AG04449 (cell line): Measurements from ENCODE around the gene TCAF1.

Source experiments
- CTCF ChIA-PET: fragments of 350-600 bp; formaldehyde crosslinking; extraction: SDS; loops from one replicate; lab custom pipeline; 2021; ENCODE audit warnings: antibody characterized with exemption; lab: Yijun Ruan, JAX
- POLR2A ChIA-PET: fragments of 400-600, 350-600 bp; formaldehyde crosslinking; extraction: SDS; loops from one replicate; lab custom pipeline; 2020; ENCODE audit warnings: antibody characterized with exemption, inconsistent platforms; lab: Yijun Ruan, JAX
- DNase-seq: peaks from one replicate; pipeline ENCODE4 v3.0.0-alpha.2; 2010; ENCODE audit warnings: low read depth, low spot score
- H3K4me3 ChIP-seq: 2 replicates; pipeline ENCODE4 v1.5.1; 2011; ENCODE audit warnings: low read depth, mild to moderate bottlenecking, control low read depth, low read length
- TF ChIP-seq, protein P1 (sequence below): IDR thresholded peaks from one replicate; pipeline ENCODE4 v1.5.1; 2011; ENCODE audit warnings: mild to moderate bottlenecking, moderate library complexity, low read length, control low read depth, inconsistent platforms; ENCODE audit not compliant: insufficient read depth; ENCODE audit errors: missing control alignments

TCAF1 gene

DNA sequence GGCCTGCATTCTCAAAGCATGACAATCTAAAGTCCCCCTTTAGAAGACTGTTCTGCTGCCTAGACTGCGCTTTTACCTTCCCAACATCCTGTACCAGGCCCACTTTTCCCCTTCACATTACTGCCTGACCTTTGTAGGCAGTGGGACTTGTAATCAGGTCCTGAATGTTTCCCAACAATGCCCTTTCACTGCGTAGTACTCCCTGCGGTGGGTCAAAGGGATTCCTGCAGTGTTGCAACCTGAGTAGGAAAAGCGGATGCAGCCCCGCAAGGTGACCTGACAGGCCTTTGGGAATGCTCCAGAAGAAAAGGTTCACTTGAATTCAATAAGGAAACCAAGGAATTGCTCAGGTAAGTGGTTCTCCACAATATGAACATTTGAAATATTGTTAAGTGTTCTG lies 4.9 kb upstream of the TCAF1 start:
- H3K4me3 ChIP-seq, result no peak overlapping the region
- POLR2A ChIA-PET, result no interaction called here
- TF ChIP-seq, protein P1, sequence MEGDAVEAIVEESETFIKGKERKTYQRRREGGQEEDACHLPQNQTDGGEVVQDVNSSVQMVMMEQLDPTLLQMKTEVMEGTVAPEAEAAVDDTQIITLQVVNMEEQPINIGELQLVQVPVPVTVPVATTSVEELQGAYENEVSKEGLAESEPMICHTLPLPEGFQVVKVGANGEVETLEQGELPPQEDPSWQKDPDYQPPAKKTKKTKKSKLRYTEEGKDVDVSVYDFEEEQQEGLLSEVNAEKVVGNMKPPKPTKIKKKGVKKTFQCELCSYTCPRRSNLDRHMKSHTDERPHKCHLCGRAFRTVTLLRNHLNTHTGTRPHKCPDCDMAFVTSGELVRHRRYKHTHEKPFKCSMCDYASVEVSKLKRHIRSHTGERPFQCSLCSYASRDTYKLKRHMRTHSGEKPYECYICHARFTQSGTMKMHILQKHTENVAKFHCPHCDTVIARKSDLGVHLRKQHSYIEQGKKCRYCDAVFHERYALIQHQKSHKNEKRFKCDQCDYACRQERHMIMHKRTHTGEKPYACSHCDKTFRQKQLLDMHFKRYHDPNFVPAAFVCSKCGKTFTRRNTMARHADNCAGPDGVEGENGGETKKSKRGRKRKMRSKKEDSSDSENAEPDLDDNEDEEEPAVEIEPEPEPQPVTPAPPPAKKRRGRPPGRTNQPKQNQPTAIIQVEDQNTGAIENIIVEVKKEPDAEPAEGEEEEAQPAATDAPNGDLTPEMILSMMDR, result no peak
- DNase-seq, result no peak
- CTCF ChIA-PET, result no interaction called here

GRCh38 chr7:143906151-143906550 lies 4.2 kb upstream of the TCAF1 start:
- no peak overlapping the region for H3K4me3 ChIP-seq
- no peak for DNase-seq
- ChIA-PET POLR2A (no interaction called here), CTCF (interaction anchor here (1.2 kb wide), 1 partner anchor 20 kb away, joined by 3 read pairs; no protein-coding TSS in a partner anchor)
- TF ChIP-seq, protein P1, result no peak

- TF ChIP-seq, protein P1, result no peak
- CTCF ChIA-PET, result interaction anchor here (1.2 kb wide), 1 partner anchor 19 kb away, joined by 3 read pairs; no protein-coding TSS in a partner anchor
- no peak for DNase-seq
- POLR2A ChIA-PET, result no interaction called here
- H3K4me3 ChIP-seq, result no peak overlapping the region
These were observed 3.5 kb upstream of the TCAF1 start for GRCh38 chr7:143905509-143905908.

GRCh38 chr7:143902332-143902899 lies 440 bp upstream of the TCAF1 start:
- POLR2A ChIA-PET, result interaction anchor here (0.9 to 2.4 kb wide), 5 partner anchors 8 to 33 kb away, joined by 3 to 19 read pairs (median 13); partner anchors contain the start of gene OR2F2
- no peak for DNase-seq
- CTCF ChIA-PET, result interaction anchor here (0.8 to 3.5 kb wide), 7 partner anchors 9 to 109 kb away, joined by 4 to 27 read pairs (median 10); no protein-coding TSS in a partner anchor

DNA sequence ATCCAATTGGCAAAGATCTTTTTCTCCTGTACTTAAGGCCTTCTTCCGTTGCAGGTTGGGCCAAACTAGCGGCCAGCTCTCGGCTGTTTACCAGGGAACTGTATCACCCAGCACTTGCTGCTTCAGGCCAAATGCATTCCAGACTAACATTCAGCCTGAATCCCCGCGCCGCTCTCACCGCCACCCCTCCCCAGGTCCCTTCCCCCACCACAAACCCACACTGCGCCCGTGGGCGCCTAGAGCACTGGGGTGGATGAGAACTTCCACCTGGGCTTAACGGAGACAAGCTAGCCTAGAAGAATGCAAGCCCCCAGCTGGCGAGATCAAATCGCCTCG lies 676 bp downstream of the TCAF1 start:
- peak overlapping the region; percentile 89 for H3K4me3 ChIP-seq
- CTCF ChIA-PET, result interaction anchor here (1.0 to 3.5 kb wide), 9 partner anchors 10 to 127 kb away, joined by 3 to 27 read pairs (median 9); no protein-coding TSS in a partner anchor
- TF ChIP-seq, protein P1, result no peak
- POLR2A ChIA-PET, result interaction anchor here (0.7 to 2.4 kb wide), 5 partner anchors 14 to 127 kb away, joined by 3 to 19 read pairs (median 13); partner anchors contain the start of gene OR2F2
- DNase-seq, result no peak

More at GRCh38 chr7:143902332-143902899, 440 bp upstream of the TCAF1 start:
- H3K4me3 ChIP-seq, result no peak overlapping the region
- TF ChIP-seq, protein P1, result no peak

DNA sequence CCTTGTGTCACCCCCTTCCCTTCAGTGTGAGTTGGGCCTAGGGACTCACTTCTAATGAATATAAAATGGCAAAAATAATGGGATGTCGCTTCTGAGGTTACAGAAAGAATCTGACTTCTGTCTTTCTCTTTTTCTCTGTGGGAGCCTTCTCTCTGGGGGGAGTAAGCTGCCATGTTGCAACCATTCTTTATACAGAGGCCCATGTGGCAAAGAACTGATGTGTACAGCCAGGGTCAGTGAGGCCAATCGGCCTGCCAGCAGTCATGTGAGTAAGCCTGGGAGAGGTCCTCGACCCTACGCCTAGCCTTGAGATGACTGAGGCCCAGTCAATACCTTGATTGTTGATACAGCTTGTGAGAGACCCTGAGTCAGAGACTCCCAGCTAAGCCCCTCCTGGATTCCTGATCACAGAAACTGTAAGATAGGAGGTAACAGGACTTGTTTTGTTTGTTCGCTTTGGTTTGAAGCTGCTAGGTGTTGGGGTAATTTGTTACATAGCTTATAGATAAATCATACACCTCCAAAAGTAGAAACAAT lies 1.7 kb downstream of the TCAF1 start:
- CTCF ChIA-PET, result interaction anchor here (1.2 to 3.5 kb wide), 6 partner anchors 9 to 516 kb away, joined by 3 to 27 read pairs (median 6); no protein-coding TSS in a partner anchor
- TF ChIP-seq, protein P1, result no peak
- peak overlapping the region; percentile 32 for H3K4me3 ChIP-seq
- POLR2A ChIA-PET, result interaction anchor here (2.2 to 2.4 kb wide), 2 partner anchors 18 to 35 kb away, joined by 13 to 19 read pairs; partner anchors contain the start of gene OR2F2
- DNase-seq, result no peak
